ENCODE measurements around the gene NRXN3. TPM values are rescaled to one million over a fixed set of nuclear protein-coding genes. Genes with fewer than 3 reads are reported as not detected.

Gene NRXN3
- total RNA-seq, 6 experiments from 2014 or later: 0.07 to 0.28 (median 0.11) TPM; not detected in 2

DNA sequence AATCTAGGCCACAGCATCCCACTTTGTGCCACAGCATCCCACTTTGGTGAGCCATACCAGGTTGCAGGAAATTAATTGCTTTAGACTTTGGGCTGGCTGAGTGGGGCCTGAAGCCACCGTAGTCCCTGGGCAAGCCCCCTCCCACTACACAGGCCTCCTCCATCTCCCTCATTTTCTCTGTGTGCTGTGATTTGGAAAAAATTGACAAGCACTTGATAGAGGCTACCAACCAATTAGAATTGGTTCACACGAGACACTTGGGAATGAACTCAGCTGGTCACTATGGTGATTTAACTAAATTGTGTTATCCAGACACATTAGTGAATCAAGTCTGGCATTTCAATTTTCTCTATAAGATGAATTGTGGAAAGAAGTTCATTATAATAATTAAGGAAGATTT lies 1560.0 kb downstream of the NRXN3 start:
- no peak overlapping the region for H3K4me3 Mint-ChIP-seq
- peaks cover 15% of the 10 kb centered on the region; the same call in 1 of the 2 replicates for H3K9me3 Mint-ChIP-seq
- no peak overlapping the region for H3K27ac Mint-ChIP-seq
- DNase-seq: no peak
- no peaks in the 10 kb centered on the region for H3K4me1 Mint-ChIP-seq (ENCODE audit: low read depth)
- TF ChIP-seq, protein P1, sequence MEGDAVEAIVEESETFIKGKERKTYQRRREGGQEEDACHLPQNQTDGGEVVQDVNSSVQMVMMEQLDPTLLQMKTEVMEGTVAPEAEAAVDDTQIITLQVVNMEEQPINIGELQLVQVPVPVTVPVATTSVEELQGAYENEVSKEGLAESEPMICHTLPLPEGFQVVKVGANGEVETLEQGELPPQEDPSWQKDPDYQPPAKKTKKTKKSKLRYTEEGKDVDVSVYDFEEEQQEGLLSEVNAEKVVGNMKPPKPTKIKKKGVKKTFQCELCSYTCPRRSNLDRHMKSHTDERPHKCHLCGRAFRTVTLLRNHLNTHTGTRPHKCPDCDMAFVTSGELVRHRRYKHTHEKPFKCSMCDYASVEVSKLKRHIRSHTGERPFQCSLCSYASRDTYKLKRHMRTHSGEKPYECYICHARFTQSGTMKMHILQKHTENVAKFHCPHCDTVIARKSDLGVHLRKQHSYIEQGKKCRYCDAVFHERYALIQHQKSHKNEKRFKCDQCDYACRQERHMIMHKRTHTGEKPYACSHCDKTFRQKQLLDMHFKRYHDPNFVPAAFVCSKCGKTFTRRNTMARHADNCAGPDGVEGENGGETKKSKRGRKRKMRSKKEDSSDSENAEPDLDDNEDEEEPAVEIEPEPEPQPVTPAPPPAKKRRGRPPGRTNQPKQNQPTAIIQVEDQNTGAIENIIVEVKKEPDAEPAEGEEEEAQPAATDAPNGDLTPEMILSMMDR (IDR thresholded peaks at IDR 0.05): no peak
- peaks cover 4% of the 10 kb centered on the region; the same call in 1 of the 2 replicates for H3K36me3 Mint-ChIP-seq (ENCODE audit: low read depth)
- H3K27me3 Mint-ChIP-seq (ENCODE audit: insufficient read depth): no peaks in the 10 kb centered on the region; the same call in 1 of the 2 replicates

DNA sequence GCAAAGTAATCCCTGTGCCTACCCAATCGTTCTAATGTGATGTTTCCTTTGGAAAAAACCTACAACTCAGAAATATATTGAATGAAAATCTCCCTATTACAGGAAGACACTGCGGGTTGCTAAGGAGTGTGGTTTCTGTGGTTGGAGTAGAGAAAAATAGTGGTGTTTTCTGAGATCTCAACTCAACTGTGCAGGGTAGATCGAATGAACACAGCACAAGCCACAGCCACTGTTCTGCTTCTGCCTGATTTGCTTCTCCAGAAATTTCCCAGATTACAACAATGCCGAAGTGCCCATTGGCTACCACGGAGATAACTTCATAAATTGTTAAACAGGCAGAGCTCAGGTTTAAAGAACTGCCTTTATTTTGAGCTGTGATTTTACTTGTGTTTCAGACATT lies 1560.8 kb downstream of the NRXN3 start:
- H3K36me3 Mint-ChIP-seq (ENCODE audit: low read depth): peaks cover 4% of the 10 kb centered on the region; the same call in 1 of the 2 replicates
- TF ChIP-seq, protein P1 (IDR thresholded peaks at IDR 0.05): no peak

DNA sequence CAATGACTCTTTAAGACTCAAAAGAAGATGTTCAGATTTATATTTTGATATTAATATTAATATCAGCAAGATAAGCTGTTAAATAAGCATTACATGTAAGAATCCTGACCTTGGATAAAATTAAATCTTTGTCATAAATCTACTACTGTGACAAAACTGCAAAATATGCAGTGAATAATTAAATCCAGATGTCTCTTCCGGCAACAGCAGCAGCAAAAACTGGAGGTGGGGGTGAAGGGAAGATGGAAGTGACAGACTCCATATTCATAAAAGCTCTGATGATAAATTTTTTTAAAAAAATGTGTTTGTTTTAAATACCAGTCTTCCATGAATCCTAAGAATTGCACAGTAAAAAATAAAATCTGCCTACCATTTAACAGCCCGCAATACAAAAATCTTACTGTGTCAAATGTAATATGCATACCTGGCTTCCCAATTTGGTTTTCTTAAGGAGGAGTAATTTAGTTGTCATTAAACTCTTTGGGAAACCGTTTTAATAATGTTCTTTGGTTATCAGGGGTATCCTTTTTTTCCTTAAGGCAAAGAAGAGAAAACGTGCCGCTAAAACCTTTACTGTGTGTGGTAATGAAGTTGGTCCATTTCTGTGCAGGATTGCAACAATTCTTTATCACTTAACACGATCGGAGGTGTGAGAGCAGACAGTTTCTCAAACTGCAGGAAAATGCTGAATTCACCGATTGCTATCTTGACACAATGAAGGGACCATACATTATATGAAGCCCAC lies 1562.9 kb downstream of the NRXN3 start:
- Mint-ChIP-seq H3K27ac (no peak overlapping the region), H3K36me3 (ENCODE audit: low read depth) (peaks cover 4% of the 10 kb centered on the region; the same call in 1 of the 2 replicates), H3K4me1 (ENCODE audit: low read depth) (no peaks in the 10 kb centered on the region), H3K4me3 (no peak overlapping the region), H3K9me3 (peaks cover 31% of the 10 kb centered on the region), H3K27me3 (ENCODE audit: insufficient read depth) (no peaks in the 10 kb centered on the region)
- no peak for DNase-seq
- TF ChIP-seq, protein P1 (IDR thresholded peaks at IDR 0.05): no peak

More for the DNA sequence above, 1560.8 kb downstream of the NRXN3 start:
- no peaks in the 10 kb centered on the region; the same call in 1 of the 2 replicates for H3K27me3 Mint-ChIP-seq (ENCODE audit: insufficient read depth)
- no peak for DNase-seq
- H3K4me1 Mint-ChIP-seq (ENCODE audit: low read depth): no peaks in the 10 kb centered on the region
- H3K9me3 Mint-ChIP-seq: peaks cover 22% of the 10 kb centered on the region
- no peak overlapping the region for H3K27ac Mint-ChIP-seq
- no peak overlapping the region for H3K4me3 Mint-ChIP-seq

GRCh38 chr14:79734151-79734550 lies 1564.0 kb downstream of the NRXN3 start:
- peaks cover 4% of the 10 kb centered on the region; the same call in 1 of the 2 replicates for H3K36me3 Mint-ChIP-seq (ENCODE audit: low read depth)
- no peak overlapping the region for H3K27ac Mint-ChIP-seq
- no peak overlapping the region for H3K4me3 Mint-ChIP-seq
- TF ChIP-seq, protein P1 (IDR thresholded peaks at IDR 0.05): no peak
- no peaks in the 10 kb centered on the region for H3K27me3 Mint-ChIP-seq (ENCODE audit: insufficient read depth)
- peaks cover 28% of the 10 kb centered on the region for H3K9me3 Mint-ChIP-seq
- no peaks in the 10 kb centered on the region for H3K4me1 Mint-ChIP-seq (ENCODE audit: low read depth)
- DNase-seq: no peak

DNA sequence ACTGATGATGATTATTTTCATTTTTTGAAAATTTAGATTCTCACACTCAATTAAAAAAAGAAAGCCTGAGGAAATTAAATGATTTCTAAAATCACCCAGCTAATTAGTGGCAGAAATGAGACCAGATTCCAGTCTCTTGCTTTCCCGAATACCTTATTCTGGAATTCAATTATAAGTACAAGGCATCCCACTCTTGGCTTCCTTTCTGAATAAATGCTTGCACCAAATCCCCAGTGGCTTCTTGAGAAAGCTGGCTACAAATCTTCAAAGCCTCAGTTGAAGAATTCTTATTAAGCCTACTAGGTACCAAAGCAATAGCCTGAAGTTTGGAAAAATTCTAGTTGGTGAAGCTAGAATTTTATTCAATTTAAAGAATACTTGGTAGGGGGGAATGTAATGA lies 1564.5 kb downstream of the NRXN3 start:
- H3K9me3 Mint-ChIP-seq: peaks cover 29% of the 10 kb centered on the region
- H3K36me3 Mint-ChIP-seq (ENCODE audit: low read depth): peaks cover 4% of the 10 kb centered on the region; the same call in 1 of the 2 replicates
- no peak overlapping the region for H3K4me3 Mint-ChIP-seq
- H3K4me1 Mint-ChIP-seq (ENCODE audit: low read depth): no peaks in the 10 kb centered on the region
- H3K27ac Mint-ChIP-seq: no peak overlapping the region
- no peaks in the 10 kb centered on the region for H3K27me3 Mint-ChIP-seq (ENCODE audit: insufficient read depth)
- DNase-seq: no peak
- TF ChIP-seq, protein P1 (IDR thresholded peaks at IDR 0.05): no peak
